Mesothelial cell of epicardium (in vitro differentiated cells): Measurements from ENCODE around the gene JAM3. TPM values are rescaled to one million over a fixed set of nuclear protein-coding genes. Genes with fewer than 3 reads are reported as not detected.

Experiments
- DNase-seq, 2 experiments: peaks; one replicate each; pipeline ENCODE4 v3.0.0; 2021; ENCODE audit warnings: low spot score in 2 of 2; ENCODE audit not compliant: unreplicated experiment in 2 of 2
- H3K27ac Mint-ChIP-seq: 2 replicates; pipeline ENCODE4 v1.8.0; 2021; ENCODE audit warnings: mixed read lengths
- H3K27me3 Mint-ChIP-seq: 2 replicates; pipeline ENCODE4 v1.8.0; 2021; ENCODE audit warnings: low read depth, mixed read lengths
- H3K36me3 Mint-ChIP-seq: 2 replicates; pipeline ENCODE4 v1.8.0; 2021; ENCODE audit warnings: mixed read lengths
- H3K4me1 Mint-ChIP-seq: 2 replicates; pipeline ENCODE4 v1.8.0; 2021; ENCODE audit warnings: mixed read lengths
- H3K4me3 Mint-ChIP-seq: 2 replicates; pipeline ENCODE4 v1.8.0; 2021; ENCODE audit warnings: mild to moderate bottlenecking, moderate library complexity, mixed read lengths
- H3K9me3 Mint-ChIP-seq: 2 replicates; pipeline ENCODE4 v1.8.0; 2021; ENCODE audit warnings: mixed read lengths
- total RNA-seq: library from RNA; stranded (reverse); gene quantifications from 3 replicates; pipeline ENCODE4 v1.2.1, GENCODE V29; 2021
- TF ChIP-seq, protein P1 (sequence below): fragments of 200-600 bp; sonication (generic); IDR thresholded peaks from one replicate; pipeline ENCODE4 v1.5.0; 2021; ENCODE audit warnings: antibody characterized with exemption; ENCODE audit not compliant: unreplicated experiment

Gene JAM3
- total RNA-seq, 1 donor from 2014 or later, result 36.2 TPM

DNA sequence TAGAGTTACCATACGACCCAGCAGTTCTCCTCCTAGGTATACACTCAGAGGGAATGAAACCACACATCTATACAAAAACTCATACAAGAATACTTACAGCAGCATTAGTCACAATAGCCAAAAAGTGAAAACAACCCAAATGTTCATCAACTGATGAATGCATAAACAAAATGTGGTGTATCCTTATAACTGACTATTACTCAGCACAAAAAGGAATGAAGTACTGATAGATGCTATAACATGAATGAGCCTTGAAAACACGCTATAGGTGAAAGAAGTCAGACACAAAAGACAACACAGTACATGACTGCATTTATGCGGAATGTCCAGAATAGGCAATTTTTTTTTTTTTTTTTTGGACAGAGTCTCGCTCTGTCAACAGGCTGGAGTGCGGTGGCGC is 131.8 kb downstream of the JAM3 start:
- DNase-seq, result no peak
- H3K36me3 Mint-ChIP-seq, result peaks cover 47% of the 10 kb centered on the region
- H3K27ac Mint-ChIP-seq, result no peak overlapping the region
- no peaks in the 10 kb centered on the region for H3K4me1 Mint-ChIP-seq
- H3K4me3 Mint-ChIP-seq, result no peak overlapping the region
- H3K9me3 Mint-ChIP-seq, result no peaks in the 10 kb centered on the region
- no peaks in the 10 kb centered on the region for H3K27me3 Mint-ChIP-seq
- TF ChIP-seq, protein P1, sequence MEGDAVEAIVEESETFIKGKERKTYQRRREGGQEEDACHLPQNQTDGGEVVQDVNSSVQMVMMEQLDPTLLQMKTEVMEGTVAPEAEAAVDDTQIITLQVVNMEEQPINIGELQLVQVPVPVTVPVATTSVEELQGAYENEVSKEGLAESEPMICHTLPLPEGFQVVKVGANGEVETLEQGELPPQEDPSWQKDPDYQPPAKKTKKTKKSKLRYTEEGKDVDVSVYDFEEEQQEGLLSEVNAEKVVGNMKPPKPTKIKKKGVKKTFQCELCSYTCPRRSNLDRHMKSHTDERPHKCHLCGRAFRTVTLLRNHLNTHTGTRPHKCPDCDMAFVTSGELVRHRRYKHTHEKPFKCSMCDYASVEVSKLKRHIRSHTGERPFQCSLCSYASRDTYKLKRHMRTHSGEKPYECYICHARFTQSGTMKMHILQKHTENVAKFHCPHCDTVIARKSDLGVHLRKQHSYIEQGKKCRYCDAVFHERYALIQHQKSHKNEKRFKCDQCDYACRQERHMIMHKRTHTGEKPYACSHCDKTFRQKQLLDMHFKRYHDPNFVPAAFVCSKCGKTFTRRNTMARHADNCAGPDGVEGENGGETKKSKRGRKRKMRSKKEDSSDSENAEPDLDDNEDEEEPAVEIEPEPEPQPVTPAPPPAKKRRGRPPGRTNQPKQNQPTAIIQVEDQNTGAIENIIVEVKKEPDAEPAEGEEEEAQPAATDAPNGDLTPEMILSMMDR, result no peak

Other genes with a start within 250 kb of the JAM3 start
- gene SPATA19, start 223.6 kb upstream of the JAM3 start, total RNA-seq, result not detected in 3 replicates
- gene IGSF9B, start 112.1 kb upstream of the JAM3 start, total RNA-seq, result 4.8 to 7.0 TPM (median 5.8 TPM) in 3 replicates
- 25.4 to 30.9 TPM (median 30.0 TPM) in 3 replicates for gene NCAPD3, start 154.9 kb downstream of the JAM3 start, total RNA-seq
- gene VPS26B, start 155.6 kb downstream of the JAM3 start, total RNA-seq, result 42.4 to 47.8 TPM (median 43.9 TPM) in 3 replicates
- gene THYN1, start 184.3 kb downstream of the JAM3 start, total RNA-seq, result 34.2 to 38.6 TPM (median 34.9 TPM) in 3 replicates
- gene ACAD8, start 184.5 kb downstream of the JAM3 start, total RNA-seq, result 23.1 to 24.4 TPM (median 23.1 TPM) in 3 replicates
- gene GLB1L3, start 207.3 kb downstream of the JAM3 start, total RNA-seq, result not detected in 3 replicates